Measurements from ENCODE around the gene PSMD5.

DNA sequence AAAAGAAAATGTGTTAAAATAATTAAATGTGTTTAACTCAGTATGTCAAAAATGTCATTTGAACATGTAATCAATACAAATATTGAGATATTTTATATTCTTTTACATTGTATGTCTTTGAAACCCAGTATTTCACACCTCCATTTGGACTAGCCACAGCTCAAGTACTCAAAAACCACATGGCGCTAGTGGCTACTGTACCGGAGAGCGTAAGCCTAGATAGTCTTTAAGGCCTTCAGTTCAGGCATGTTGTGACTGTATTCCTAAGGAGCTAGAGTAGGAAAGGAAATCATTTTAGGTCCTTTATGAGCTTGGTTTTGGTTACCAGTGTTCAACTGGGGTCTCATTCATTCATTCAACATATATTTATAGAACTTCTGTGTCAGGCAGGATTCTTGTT is 62.4 kb downstream of the PSMD5 start:
- no peak for TF ChIP-seq CTCF (IDR thresholded peaks at IDR 0.05)
- no peak for TF ChIP-seq POLR2A (IDR thresholded peaks at IDR 0.05)

Data from suprapubic skin (tissue), 3 donors.